Measurements from ENCODE around the gene SUN5.
"Not testable (repeated sequence)": the region's sequence is repeated elsewhere in the genome, so short reads cannot be mapped to it uniquely, and the experiment has no call there.

GRCh38 chr20:32950539-32950938 lies 53.7 kb downstream of the SUN5 start:
- TF ChIP-seq, protein P1, sequence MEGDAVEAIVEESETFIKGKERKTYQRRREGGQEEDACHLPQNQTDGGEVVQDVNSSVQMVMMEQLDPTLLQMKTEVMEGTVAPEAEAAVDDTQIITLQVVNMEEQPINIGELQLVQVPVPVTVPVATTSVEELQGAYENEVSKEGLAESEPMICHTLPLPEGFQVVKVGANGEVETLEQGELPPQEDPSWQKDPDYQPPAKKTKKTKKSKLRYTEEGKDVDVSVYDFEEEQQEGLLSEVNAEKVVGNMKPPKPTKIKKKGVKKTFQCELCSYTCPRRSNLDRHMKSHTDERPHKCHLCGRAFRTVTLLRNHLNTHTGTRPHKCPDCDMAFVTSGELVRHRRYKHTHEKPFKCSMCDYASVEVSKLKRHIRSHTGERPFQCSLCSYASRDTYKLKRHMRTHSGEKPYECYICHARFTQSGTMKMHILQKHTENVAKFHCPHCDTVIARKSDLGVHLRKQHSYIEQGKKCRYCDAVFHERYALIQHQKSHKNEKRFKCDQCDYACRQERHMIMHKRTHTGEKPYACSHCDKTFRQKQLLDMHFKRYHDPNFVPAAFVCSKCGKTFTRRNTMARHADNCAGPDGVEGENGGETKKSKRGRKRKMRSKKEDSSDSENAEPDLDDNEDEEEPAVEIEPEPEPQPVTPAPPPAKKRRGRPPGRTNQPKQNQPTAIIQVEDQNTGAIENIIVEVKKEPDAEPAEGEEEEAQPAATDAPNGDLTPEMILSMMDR (IDR thresholded peaks at IDR 0.05) = not testable (repeated sequence)
- TF ChIP-seq POLR2A, POLR2AphosphoS5 (IDR thresholded peaks at IDR 0.05): not testable (repeated sequence)

Measured in breast epithelium (tissue), 3 donors.